Measurements from ENCODE around the gene MTO1.

Gene MTO1

DNA sequence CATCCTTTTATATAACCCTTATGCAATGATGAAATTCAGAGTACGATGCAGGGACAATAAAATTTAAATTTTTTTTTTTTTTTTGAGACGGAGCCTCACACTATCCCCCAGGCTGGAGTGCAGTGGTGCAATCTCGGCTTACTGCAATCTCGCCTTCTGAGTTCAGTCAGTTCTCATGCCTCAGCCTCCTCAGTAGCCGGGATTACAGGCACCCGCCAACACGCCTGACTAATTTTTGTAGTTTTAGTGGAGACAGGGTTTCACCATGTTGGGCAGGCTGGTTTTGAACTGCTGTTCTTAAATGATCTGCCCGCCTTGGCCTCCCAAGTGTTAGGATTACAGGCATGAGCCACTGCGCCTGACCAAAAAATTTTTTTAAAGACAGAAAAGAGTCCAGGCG is 15.2 kb downstream of the MTO1 start:
- DNase-seq (ENCODE audit: low spot score), result no peak
- in situ Hi-C loops (cut with MboI; ENCODE audit: low pct_unique_long_range_greater_than_20kb, low sequenced_read_pairs, unreplicated experiment), result no loop called here
- TF ChIP-seq CTCF (IDR thresholded peaks at IDR 0.05; ENCODE audit: extremely low read depth, insufficient read depth, missing control alignments), result no peak

DNA sequence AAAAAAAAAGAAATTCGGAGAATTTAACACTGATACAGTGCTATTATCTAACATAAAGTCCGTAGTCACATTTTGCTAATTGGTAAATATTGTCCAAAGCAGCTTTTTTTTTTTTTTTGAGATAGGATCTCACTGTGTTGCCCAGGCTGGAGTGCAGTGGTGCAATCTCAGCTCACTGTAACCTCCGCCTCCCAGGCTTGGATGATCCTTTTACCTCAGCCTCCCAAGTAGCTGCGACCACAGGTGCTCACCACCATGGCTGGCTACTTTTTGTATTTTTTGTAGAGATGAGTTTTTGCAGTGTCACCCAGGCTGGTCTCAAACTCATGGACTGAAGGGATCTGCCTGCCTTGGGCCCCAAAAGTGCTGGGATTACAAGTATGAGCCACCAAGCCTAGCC is 15.9 kb downstream of the MTO1 start:
- in situ Hi-C loops (cut with MboI; ENCODE audit: low pct_unique_long_range_greater_than_20kb, low sequenced_read_pairs, unreplicated experiment), result no loop called here
- no peak for TF ChIP-seq CTCF (IDR thresholded peaks at IDR 0.05; ENCODE audit: extremely low read depth, insufficient read depth, missing control alignments)
- no peak for DNase-seq (ENCODE audit: low spot score)

DNA sequence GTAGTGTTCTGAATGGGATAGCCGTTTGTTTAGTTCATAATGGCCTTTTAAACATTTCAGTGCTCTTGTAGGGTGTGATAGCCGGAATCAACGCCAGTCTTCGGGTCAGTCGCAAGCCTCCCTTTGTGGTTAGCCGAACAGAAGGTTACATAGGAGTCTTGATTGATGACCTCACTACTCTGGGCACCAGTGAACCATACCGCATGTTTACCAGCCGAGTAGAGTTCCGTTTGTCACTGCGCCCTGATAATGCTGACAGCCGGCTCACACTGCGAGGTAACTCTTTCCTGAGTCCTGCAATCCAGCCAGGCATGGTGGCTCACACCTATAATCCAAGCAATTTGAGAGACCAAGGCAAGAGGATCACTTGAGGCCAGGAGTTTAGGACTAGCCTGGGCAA is 20.4 kb downstream of the MTO1 start:
- TF ChIP-seq CTCF (IDR thresholded peaks at IDR 0.05; ENCODE audit: extremely low read depth, insufficient read depth, missing control alignments), result no peak
- no peak for DNase-seq (ENCODE audit: low spot score)
- in situ Hi-C loops (cut with MboI; ENCODE audit: low pct_unique_long_range_greater_than_20kb, low sequenced_read_pairs, unreplicated experiment), result no loop called here

DNA sequence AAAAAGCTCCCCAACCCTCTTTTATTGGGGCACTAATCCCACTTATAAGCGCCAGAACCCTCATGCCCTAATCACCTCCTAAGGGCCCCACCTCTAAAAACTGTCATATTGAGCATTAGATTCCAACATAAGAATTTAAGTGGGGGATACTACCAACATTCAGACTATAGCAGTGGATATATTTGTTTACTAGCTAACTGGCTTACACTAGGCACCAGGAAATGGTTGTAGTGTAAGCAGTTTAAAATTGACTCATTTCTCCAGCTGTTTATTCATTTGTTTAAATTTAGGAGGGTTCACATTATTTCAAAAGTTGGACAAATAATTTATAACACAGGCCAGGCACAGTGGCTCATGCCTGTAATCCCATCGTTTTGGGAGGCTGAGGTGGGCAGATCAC is 22.9 kb downstream of the MTO1 start:
- DNase-seq (ENCODE audit: low spot score), result no peak
- no peak for TF ChIP-seq CTCF (IDR thresholded peaks at IDR 0.05; ENCODE audit: extremely low read depth, insufficient read depth, missing control alignments)
- in situ Hi-C loops (cut with MboI; ENCODE audit: low pct_unique_long_range_greater_than_20kb, low sequenced_read_pairs, unreplicated experiment), result no loop called here

DNA sequence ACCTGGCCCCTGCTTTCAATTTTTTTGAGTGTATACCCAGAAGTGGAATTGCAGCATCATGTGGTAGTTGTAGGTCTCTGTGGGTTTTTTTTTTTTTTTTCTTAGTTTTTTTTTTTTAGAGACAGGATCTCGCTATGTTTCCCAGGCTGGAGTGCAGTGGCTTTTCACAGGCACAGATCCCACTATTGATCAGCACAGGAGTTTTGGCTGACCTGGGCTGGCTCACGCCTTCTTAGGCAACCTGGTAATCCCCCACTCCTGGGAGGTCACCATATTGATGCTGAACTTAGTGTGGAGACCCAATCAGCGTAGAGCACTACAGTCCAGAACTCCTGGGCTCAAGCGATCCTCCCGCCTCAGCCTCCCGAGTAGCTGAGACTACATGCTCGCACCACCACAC is 25.9 kb downstream of the MTO1 start:
- in situ Hi-C loops (cut with MboI; ENCODE audit: low pct_unique_long_range_greater_than_20kb, low sequenced_read_pairs, unreplicated experiment), result no loop called here
- no peak for DNase-seq (ENCODE audit: low spot score)
- TF ChIP-seq CTCF (IDR thresholded peaks at IDR 0.05; ENCODE audit: extremely low read depth, insufficient read depth, missing control alignments), result no peak

DNA sequence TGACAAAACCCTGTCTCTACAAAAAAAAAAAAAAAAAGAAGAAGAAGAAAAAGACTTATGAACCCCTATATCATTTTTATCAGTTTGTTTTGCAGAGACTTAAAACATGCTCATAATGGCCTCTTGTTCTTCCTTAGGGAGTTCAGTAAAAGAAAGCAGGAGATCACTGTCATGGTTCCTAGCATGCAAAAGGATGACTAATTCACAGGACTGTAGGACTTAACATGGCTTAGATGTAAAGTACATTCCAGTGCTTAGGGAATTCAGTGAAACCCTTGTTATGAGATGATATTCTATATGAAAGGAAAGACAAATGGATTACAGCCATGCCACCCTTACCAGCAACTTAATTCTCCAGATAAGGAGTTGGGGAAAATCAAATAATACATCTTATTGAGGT is 29.8 kb downstream of the MTO1 start:
- no peak for TF ChIP-seq CTCF (IDR thresholded peaks at IDR 0.05; ENCODE audit: extremely low read depth, insufficient read depth, missing control alignments)
- in situ Hi-C loops (cut with MboI; ENCODE audit: low pct_unique_long_range_greater_than_20kb, low sequenced_read_pairs, unreplicated experiment), result no loop called here
- DNase-seq (ENCODE audit: low spot score), result no peak

GRCh38 chr6:73497915-73498314 is 36.4 kb downstream of the MTO1 start:
- no peak for TF ChIP-seq CTCF (IDR thresholded peaks at IDR 0.05; ENCODE audit: extremely low read depth, insufficient read depth, missing control alignments)
- in situ Hi-C loops (cut with MboI; ENCODE audit: low pct_unique_long_range_greater_than_20kb, low sequenced_read_pairs, unreplicated experiment), result no loop called here
- DNase-seq (ENCODE audit: low spot score), result no peak
